ENCODE data around the gene HS3ST5. TPM values are rescaled to one million over a fixed set of nuclear protein-coding genes. Genes with fewer than 3 reads are reported as not detected.

Gene HS3ST5
- total and polyA plus RNA-seq, 2 experiments from 2014 or later = 2.8 to 3.5 TPM

DNA sequence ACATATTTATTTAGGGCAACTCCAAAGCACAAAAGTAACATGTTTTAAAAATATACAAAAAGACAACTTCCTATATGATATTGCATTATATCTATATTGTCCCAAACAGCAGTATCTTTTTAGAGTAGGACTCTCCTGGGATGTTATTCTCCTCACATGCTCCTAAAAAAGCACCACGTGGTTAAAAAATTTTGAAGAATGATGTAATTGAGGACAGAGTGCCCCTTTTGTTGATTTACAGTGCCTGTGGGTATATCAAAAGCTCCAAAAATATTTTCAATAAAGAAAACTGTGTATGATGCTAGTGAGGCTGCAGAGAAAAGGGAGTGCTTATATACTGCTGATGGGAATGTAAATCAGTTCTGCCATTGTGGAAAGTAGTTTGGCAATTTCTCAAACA, 241.6 kb downstream of the HS3ST5 start:
- no peaks in the 10 kb centered on the region for H3K36me3 ChIP-seq (ENCODE audit: insufficient read depth)
- Mint-ChIP-seq H3K4me3 (no peak overlapping the region), H3K27me3 (ENCODE audit: insufficient read depth, low read depth, poor library complexity) (peaks cover 2% of the 10 kb centered on the region), H3K36me3 (ENCODE audit: low read depth) (no peaks in the 10 kb centered on the region), H3K4me1 (no peaks in the 10 kb centered on the region; the same call in 1 of the 3 replicates), H3K9me3 (no peaks in the 10 kb centered on the region), H3K27ac (no peak overlapping the region)
- TF ChIP-seq, protein P1, sequence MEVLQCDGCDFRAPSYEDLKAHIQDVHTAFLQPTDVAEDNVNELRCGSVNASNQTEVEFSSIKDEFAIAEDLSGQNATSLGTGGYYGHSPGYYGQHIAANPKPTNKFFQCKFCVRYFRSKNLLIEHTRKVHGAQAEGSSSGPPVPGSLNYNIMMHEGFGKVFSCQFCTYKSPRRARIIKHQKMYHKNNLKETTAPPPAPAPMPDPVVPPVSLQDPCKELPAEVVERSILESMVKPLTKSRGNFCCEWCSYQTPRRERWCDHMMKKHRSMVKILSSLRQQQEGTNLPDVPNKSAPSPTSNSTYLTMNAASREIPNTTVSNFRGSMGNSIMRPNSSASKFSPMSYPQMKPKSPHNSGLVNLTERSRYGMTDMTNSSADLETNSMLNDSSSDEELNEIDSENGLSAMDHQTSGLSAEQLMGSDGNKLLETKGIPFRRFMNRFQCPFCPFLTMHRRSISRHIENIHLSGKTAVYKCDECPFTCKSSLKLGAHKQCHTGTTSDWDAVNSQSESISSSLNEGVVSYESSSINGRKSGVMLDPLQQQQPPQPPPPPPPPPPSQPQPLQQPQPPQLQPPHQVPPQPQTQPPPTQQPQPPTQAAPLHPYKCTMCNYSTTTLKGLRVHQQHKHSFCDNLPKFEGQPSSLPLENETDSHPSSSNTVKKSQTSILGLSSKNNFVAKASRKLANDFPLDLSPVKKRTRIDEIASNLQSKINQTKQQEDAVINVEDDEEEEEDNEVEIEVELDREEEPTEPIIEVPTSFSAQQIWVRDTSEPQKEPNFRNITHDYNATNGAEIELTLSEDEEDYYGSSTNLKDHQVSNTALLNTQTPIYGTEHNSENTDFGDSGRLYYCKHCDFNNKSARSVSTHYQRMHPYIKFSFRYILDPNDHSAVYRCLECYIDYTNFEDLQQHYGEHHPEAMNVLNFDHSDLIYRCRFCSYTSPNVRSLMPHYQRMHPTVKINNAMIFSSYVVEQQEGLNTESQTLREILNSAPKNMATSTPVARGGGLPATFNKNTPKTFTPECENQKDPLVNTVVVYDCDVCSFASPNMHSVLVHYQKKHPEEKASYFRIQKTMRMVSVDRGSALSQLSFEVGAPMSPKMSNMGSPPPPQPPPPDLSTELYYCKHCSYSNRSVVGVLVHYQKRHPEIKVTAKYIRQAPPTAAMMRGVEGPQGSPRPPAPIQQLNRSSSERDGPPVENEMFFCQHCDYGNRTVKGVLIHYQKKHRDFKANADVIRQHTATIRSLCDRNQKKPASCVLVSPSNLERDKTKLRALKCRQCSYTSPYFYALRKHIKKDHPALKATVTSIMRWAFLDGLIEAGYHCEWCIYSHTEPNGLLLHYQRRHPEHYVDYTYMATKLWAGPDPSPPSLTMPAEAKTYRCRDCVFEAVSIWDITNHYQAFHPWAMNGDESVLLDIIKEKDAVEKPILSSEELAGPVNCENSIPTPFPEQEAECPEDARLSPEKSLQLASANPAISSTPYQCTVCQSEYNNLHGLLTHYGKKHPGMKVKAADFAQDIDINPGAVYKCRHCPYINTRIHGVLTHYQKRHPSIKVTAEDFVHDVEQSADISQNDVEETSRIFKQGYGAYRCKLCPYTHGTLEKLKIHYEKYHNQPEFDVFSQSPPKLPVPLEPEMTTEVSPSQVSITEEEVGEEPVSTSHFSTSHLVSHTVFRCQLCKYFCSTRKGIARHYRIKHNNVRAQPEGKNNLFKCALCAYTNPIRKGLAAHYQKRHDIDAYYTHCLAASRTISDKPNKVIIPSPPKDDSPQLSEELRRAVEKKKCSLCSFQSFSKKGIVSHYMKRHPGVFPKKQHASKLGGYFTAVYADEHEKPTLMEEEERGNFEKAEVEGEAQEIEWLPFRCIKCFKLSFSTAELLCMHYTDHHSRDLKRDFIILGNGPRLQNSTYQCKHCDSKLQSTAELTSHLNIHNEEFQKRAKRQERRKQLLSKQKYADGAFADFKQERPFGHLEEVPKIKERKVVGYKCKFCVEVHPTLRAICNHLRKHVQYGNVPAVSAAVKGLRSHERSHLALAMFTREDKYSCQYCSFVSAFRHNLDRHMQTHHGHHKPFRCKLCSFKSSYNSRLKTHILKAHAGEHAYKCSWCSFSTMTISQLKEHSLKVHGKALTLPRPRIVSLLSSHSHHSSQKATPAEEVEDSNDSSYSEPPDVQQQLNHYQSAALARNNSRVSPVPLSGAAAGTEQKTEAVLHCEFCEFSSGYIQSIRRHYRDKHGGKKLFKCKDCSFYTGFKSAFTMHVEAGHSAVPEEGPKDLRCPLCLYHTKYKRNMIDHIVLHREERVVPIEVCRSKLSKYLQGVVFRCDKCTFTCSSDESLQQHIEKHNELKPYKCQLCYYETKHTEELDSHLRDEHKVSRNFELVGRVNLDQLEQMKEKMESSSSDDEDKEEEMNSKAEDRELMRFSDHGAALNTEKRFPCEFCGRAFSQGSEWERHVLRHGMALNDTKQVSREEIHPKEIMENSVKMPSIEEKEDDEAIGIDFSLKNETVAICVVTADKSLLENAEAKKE (CRISPR knock-in tag; IDR thresholded peaks at IDR 0.05) = no peak
- no peak for TF ChIP-seq ZNF114 (CRISPR knock-in tag; IDR thresholded peaks at IDR 0.05)
- TF ChIP-seq, protein P2, sequence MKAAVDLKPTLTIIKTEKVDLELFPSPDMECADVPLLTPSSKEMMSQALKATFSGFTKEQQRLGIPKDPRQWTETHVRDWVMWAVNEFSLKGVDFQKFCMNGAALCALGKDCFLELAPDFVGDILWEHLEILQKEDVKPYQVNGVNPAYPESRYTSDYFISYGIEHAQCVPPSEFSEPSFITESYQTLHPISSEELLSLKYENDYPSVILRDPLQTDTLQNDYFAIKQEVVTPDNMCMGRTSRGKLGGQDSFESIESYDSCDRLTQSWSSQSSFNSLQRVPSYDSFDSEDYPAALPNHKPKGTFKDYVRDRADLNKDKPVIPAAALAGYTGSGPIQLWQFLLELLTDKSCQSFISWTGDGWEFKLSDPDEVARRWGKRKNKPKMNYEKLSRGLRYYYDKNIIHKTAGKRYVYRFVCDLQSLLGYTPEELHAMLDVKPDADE (IDR thresholded peaks at IDR 0.05) = no peak
- TF ChIP-seq, protein P3, sequence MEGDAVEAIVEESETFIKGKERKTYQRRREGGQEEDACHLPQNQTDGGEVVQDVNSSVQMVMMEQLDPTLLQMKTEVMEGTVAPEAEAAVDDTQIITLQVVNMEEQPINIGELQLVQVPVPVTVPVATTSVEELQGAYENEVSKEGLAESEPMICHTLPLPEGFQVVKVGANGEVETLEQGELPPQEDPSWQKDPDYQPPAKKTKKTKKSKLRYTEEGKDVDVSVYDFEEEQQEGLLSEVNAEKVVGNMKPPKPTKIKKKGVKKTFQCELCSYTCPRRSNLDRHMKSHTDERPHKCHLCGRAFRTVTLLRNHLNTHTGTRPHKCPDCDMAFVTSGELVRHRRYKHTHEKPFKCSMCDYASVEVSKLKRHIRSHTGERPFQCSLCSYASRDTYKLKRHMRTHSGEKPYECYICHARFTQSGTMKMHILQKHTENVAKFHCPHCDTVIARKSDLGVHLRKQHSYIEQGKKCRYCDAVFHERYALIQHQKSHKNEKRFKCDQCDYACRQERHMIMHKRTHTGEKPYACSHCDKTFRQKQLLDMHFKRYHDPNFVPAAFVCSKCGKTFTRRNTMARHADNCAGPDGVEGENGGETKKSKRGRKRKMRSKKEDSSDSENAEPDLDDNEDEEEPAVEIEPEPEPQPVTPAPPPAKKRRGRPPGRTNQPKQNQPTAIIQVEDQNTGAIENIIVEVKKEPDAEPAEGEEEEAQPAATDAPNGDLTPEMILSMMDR (conservative IDR thresholded peaks at IDR 0.05; ENCODE audit: low read depth in 2 of 2) = no peak
- no peak for TF ChIP-seq JUNB (IDR thresholded peaks at IDR 0.05; ENCODE audit: unreplicated experiment)
- TF ChIP-seq EZH2 (IDR thresholded peaks at IDR 0.05; ENCODE audit: low read depth, unreplicated experiment) = no peak
- TF ChIP-seq EZH2phosphoT487 (IDR thresholded peaks at IDR 0.05; ENCODE audit: unreplicated experiment) = no peak
- no peak for TF ChIP-seq STAT1 (IDR thresholded peaks at IDR 0.05; ENCODE audit: unreplicated experiment)
- TF ChIP-seq ZNF331 (CRISPR knock-in tag; IDR thresholded peaks at IDR 0.05; ENCODE audit: low read depth) = no peak
- TF ChIP-seq, protein P4, sequence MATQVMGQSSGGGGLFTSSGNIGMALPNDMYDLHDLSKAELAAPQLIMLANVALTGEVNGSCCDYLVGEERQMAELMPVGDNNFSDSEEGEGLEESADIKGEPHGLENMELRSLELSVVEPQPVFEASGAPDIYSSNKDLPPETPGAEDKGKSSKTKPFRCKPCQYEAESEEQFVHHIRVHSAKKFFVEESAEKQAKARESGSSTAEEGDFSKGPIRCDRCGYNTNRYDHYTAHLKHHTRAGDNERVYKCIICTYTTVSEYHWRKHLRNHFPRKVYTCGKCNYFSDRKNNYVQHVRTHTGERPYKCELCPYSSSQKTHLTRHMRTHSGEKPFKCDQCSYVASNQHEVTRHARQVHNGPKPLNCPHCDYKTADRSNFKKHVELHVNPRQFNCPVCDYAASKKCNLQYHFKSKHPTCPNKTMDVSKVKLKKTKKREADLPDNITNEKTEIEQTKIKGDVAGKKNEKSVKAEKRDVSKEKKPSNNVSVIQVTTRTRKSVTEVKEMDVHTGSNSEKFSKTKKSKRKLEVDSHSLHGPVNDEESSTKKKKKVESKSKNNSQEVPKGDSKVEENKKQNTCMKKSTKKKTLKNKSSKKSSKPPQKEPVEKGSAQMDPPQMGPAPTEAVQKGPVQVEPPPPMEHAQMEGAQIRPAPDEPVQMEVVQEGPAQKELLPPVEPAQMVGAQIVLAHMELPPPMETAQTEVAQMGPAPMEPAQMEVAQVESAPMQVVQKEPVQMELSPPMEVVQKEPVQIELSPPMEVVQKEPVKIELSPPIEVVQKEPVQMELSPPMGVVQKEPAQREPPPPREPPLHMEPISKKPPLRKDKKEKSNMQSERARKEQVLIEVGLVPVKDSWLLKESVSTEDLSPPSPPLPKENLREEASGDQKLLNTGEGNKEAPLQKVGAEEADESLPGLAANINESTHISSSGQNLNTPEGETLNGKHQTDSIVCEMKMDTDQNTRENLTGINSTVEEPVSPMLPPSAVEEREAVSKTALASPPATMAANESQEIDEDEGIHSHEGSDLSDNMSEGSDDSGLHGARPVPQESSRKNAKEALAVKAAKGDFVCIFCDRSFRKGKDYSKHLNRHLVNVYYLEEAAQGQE (IDR thresholded peaks at IDR 0.05; ENCODE audit: unreplicated experiment) = no peak
- TF ChIP-seq NANOG (IDR thresholded peaks at IDR 0.05; ENCODE audit: borderline replicate concordance) = no peak
- TF ChIP-seq CREB1 (CRISPR knock-in tag; IDR thresholded peaks at IDR 0.05; ENCODE audit: low read depth) = no peak
- no peak for TF ChIP-seq POLR2AphosphoS5 (IDR thresholded peaks at IDR 0.05; ENCODE audit: low read depth)
- no peaks in the 10 kb centered on the region for H3K27me3 ChIP-seq (ENCODE audit: insufficient read depth)
- H3K4me1 ChIP-seq (ENCODE audit: insufficient read depth) = no peaks in the 10 kb centered on the region; the same call in 1 of the 2 replicates
- H3K4me2 ChIP-seq = no peak overlapping the region
- no peak for ATAC-seq
- H3K4me3 ChIP-seq = no peak overlapping the region
- no peak overlapping the region for H2AFZ ChIP-seq
- no peaks in the 10 kb centered on the region for H3K79me2 ChIP-seq (replicated peaks; ENCODE audit: insufficient read depth)
- no peak overlapping the region for H3K27ac ChIP-seq (ENCODE audit: low read depth)
- H3F3A ChIP-seq (replicated peaks; ENCODE audit: low read depth) = no peaks in the 10 kb centered on the region
- no peaks in the 10 kb centered on the region for H3K9me2 ChIP-seq (ENCODE audit: insufficient read depth)
- H4K20me1 ChIP-seq (replicated peaks; ENCODE audit: insufficient read depth) = no peaks in the 10 kb centered on the region
- DNase-seq (ENCODE audit: low spot score) = no peak

Measured in GM23338 (cell line).